CD4-positive, alpha-beta T cell treated with Interleukin-15 for 1 hour (primary cell): ENCODE measurements around the gene ESPN.

ENCODE experiments used
- DNase-seq: peaks from one replicate; pipeline ENCODE4 v3.0.0-alpha.2; 2020

Gene ESPN

DNA sequence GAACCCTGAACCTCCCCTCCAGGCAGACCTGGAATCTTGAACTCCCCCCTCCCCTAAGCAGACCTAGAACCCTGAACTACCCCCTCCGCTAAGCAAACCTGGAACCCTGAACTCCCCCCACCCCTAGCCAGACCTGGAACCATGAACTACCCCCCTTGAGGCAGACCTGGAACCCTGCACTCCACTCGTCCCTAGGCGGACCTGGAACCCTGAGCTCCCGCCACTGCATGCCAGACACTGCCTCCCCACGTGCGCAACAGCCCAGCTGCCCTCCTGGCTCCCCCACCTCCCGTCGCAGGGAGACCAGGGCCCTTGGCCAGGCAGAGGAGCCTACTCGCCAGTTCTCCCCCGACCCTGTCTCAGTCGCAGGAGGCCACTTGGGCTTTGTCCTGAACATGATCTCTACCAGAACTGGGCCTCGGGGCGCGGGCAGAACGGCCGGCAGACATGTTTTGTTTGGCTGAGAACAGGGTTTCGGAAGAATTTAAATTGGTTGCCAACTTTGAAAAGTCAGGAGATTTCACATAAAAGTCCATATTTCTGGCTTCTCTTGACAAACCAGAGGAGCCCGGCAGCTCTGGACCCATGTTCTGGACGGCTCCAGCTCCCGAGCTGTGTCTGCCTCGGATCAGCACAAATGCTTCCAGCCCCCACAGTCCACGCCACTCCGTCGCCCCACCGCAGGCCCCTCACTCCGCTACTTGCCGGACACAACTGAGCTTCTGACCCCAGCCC, 76.1 kb downstream of the ESPN start:
- DNase-seq, result no peak

DNA sequence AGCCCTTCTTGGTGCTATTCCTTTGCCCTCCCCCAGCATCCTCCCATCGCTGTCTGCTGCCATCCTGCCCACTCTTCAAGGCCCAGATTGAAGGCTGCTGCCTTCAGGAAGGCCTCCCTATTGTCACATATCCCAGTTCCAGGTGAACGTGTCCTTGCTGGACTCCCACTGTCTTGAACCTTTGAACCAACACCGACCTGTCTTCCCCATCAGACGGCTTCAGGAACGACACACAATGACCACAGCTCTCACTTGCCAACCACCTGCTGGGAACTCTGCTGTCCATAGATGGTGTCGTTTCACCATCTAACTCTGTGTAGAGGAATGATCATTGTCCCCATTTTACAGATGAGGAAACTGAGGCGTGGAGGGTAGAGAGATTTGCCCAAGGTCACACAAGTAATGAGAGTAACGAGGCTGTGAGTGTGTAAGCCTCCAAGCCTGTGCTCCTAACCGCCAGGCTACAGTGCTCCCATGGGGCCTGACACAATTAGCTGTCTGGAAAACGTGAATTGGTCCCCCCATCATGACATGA, 76.8 kb downstream of the ESPN start:
- DNase-seq, result no peak

DNA sequence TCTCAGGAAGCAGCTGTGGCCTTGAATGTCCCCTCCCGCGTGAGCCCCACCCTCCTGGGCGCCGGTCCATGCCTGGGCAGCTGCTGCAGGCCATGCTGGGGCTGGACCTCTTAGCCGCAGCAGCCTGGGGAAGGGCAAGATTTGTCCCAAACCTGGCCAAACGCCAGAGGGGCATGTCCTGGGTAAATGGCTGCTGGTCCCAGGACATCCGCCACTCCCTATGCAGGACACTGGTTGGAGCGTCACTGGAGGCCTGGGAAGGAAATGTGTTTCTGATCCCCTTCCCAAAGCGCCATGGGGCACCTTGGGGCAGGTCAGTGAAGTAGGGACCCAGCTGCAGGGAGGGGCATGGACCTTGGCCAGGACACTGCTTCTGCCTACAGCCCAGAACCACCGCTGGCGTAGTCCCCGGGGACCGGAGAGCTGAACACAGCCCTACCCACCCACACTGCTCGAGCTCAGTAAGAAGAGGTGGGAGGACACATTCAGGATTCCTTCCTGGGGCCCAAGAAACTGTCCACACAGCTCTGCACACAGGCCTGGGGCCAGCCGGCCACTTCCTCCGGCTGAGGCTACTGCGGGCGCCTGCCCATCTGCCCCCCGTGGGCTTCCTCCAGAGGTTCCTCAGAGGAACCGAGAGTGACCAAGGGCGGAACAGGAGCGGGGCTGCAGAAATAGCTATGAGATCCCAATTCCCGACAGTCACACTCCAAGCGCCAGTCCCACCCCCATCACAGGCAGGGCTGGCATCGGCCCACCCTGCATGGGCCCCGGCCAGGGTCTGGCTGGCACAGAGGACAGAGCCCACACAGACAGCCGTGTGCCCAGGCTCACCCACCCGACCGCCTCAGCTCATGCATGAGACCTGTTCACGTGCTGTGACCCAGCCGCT, 77.7 kb downstream of the ESPN start:
- DNase-seq, result no peak

GRCh38 chr1:6503884-6504602, 79.5 kb downstream of the ESPN start:
- no peak for DNase-seq

- DNase-seq, result no peak
Measured at GRCh38 chr1:6504887-6505286, 80.3 kb downstream of the ESPN start.

- no peak for DNase-seq
Measured at GRCh38 chr1:6505367-6506209, 81.0 kb downstream of the ESPN start.

- DNase-seq, result no peak
Measured at GRCh38 chr1:6506210-6507036, 81.8 kb downstream of the ESPN start.

DNA sequence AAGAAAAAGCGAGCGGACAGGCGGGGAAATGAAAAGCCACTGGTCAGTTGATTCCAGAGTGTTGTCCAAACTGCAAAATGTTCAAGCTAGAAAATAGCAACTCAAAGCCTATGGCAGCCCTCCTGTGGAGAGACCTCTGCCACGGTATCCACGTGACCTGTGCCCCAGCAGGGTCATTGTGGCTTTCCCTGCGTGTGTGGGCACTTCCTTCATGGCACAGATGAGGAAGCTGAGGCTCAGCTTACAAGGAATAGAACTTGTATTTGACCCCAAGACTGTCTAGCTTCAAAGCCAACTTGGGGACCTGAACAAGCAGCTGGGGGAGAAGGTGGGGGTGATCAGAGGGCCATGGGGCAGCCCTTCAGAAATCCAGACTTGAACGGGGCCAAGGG, 82.5 kb downstream of the ESPN start:
- DNase-seq, result no peak

DNA sequence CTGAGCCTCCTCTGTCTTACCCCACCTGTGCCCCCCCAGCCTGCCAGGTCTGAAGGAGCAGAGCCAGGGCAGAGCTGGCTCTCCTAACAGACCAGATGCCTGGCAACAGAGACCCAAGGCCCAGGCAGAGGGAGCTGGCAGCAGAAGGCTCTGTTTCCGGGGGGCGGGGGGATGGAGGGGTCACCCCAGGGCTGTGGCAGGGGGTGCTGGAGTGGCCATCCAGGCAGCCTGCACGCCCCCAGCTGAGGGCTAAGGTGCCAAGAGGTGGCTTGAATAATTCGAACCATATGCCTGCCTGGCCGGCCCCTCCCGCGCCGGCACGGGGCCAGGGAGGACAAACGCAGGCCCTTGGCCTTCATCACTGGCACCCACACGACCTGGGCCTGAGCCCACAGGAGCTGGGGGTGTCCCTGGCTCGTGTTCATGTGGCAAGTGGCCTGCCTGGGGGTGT, 82.9 kb downstream of the ESPN start:
- no peak for DNase-seq

DNA sequence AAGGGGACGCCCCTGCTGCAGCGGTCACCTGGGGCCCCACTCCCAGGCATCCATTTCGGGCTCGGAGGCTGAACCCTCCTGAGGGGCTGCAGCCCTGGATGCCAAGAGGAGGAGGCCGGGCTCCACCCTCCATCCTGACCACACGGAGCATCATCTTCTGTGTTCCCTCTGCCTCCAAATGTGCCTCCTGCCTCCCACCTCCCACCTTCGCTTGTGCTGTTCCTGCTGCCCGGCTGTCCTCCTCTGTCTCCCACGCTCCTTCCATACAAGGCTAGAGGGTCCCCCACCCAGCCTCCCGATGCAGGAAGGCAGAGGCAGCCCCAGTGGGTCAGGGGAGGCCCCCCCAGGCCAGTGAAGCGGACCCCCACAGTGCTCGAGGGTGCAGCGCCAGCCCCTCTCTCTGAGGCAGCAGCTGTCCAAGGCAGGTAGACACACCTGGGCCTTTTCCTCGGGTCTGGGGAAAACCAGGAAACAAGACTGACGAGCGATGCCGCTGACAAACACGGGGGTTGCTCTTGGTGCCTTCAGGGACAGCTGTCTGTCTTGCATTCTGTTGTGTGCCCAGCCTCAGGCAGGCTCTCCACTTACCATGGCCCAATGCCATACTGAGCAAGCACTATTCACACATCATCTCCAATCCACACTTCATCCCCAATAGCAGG, 83.7 kb downstream of the ESPN start:
- DNase-seq, result no peak

GRCh38 chr1:6508816-6509189, 84.2 kb downstream of the ESPN start:
- no peak for DNase-seq

- no peak for DNase-seq
Measured at GRCh38 chr1:6509220-6509918, 84.8 kb downstream of the ESPN start.

DNA sequence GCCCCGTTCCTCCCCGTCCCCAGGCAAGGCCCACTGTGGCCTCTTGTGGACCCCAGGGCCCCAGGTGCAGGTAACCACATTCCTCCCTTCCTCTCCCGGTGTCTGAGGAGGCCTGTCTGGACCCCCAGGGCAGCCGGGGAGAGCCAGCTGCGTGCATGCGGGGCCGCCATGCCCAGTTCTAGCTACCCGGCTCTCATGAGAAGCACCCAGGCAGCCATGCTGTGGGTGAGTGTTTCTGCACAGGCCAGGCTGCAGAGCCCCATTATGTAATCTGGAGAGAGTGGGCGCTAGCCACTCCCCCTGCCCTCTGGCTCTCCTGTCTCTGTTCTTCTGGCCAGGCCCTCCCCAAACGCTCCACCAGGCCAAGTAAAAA, 85.3 kb downstream of the ESPN start:
- no peak for DNase-seq

GRCh38 chr1:6510493-6510892, 85.9 kb downstream of the ESPN start:
- no peak for DNase-seq
